ENCODE measurements around the gene ADAT3. TPM values are rescaled to one million over a fixed set of nuclear protein-coding genes. Genes with fewer than 3 reads are reported as not detected.

Gene ADAT3
- total RNA-seq, 5 donors from 2014 or later (not counting 1 experiment from before 2014, with no cell fraction given), result 6.0 to 16.1 (median 7.7) TPM

DNA sequence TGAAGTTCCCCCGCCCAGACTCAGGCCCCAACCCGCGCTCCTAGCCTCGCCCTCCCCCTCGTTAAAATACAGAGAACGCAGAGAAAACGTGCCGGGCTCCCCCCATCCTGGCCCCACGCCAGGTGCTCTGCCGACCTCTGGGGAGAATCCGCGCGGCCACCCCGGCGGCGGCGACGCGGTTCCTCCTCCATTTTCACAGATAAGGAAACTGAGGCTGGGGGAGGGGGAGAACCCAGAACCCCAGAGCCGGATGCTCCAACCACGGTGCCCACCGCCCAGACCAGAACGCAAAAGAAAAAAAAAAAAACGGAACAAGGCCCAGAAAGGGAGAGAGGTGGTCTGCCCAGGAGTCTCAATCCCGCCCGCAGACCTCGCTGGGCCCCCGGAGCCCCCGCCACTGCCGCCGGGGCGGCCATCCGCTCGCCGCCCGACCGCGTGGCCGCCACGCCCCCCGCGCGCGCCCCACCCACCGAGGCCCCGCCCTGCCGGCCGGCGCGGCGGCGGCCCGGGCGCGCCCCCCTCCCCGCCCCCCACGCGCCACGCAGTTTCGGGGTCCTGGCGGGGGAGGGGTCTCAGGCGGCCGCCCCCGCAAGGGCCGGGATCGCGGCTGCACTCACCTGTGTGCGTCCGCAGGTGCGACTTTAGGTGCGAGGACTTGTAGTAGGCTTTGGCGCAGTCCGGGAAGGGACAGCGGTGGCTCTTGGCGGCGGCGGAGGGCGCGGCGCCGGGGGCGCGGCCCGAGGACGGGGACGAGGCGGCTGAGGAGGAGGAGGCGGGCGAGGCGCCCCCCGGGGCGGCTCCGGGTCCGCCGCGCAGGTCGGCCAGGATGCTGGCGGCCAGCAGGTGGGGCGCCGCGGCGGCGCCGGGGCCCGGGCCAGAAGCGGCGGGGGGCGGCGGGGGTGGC lies 42.5 kb upstream of the ADAT3 start:
- H3K9me3 Mint-ChIP-seq, result no peaks in the 10 kb centered on the region
- H3K36me3 ChIP-seq (ENCODE audit: control insufficient read depth in 2 of 2, extremely low read depth in 1 of 2, insufficient read depth in 1 of 2, low read length in 1 of 2), result no peaks in the 10 kb centered on the region
- ChIA-PET CTCF (no interaction called here), POLR2A (no interaction called here)
- no peaks in the 10 kb centered on the region for H3K9me3 ChIP-seq
- H3K36me3 Mint-ChIP-seq, result no peaks in the 10 kb centered on the region
- peak overlapping the region; percentile 68 for H3K27ac ChIP-seq (ENCODE audit: low read length)
- H3K27me3 Mint-ChIP-seq, result no peaks in the 10 kb centered on the region
- peak in 30 of 35 experiments; percentile 38 to 86 (median 58) for DNase-seq
- H3K4me1 ChIP-seq (ENCODE audit: control insufficient read depth in 1 of 2, extremely low read depth in 1 of 2, insufficient read depth in 2 of 2, low read length in 2 of 2), result peaks cover 33 to 63% of the 10 kb centered on the region in 2 experiments
- WGBS (ENCODE audit: insufficient coverage), result under 1% methylated on average over 98 of the region's 109 CpGs
- no peaks in the 10 kb centered on the region for H3K27me3 ChIP-seq (replicated peaks in 1 of 2; ENCODE audit: control insufficient read depth in 2 of 2, extremely low read depth in 1 of 2, insufficient read depth in 2 of 2, low read length in 1 of 2)
- H3K4me3 Mint-ChIP-seq, result peak overlapping the region; percentile 93 to 98 (median 93)
- peaks cover 37 to 46% (median 42%) of the 10 kb centered on the region in 3 donors for H3K4me1 Mint-ChIP-seq
- peak overlapping the region; percentile 92 to 96 for H3K27ac Mint-ChIP-seq
- H3K4me3 ChIP-seq (ENCODE audit: control insufficient read depth in 1 of 2, extremely low read depth in 1 of 2, low read length in 1 of 2), result peak overlapping the region; percentile 80
- peak in 3 of 4 experiments; percentile 2 to 5 (median 4) for ATAC-seq (replicated peaks in 1 of 4)

DNA sequence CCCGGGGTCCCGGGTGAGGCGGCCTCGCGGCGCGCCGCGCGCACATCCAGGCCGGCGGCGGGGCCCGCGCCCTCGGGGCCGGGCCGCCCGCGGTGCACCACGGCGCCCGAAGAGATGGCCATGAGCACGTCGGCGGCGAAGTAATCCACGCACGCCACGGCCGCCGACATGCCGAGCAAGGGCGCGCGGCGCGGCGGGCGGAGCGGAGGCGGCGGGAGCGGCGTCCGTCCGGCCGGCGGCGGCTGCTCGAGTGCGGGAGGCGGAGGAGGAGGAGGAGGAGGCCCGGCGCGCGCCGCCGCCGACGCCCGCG lies 41.9 kb upstream of the ADAT3 start, which contains the start of gene KLF16:
TSS of gene KLF16 (minus strand) at position 252 of the 310 bp plus-strand sequence. CDS start at position 170, 82 bp downstream.
- no peaks in the 10 kb centered on the region for H3K27me3 Mint-ChIP-seq
- H3K4me1 ChIP-seq (ENCODE audit: control insufficient read depth in 1 of 2, extremely low read depth in 1 of 2, insufficient read depth in 2 of 2, low read length in 2 of 2), result peaks cover 27 to 58% of the 10 kb centered on the region in 2 experiments
- H3K4me1 Mint-ChIP-seq, result peaks cover 31 to 44% (median 43%) of the 10 kb centered on the region in 3 donors
- H3K4me3 ChIP-seq (ENCODE audit: control insufficient read depth in 1 of 2, extremely low read depth in 1 of 2, low read length in 1 of 2), result peak within 1 kb of the TSS; percentile 80 to 85
- peak within 1 kb of the TSS; percentile 93 to 98 (median 93) for H3K4me3 Mint-ChIP-seq
- CTCF ChIA-PET, result no interaction called here
- ATAC-seq (replicated peaks in 1 of 4) (peak in 2 of 4 experiments; percentile 0 to 1), DNase-seq (no peak)
- WGBS (ENCODE audit: insufficient coverage), result 0% methylated on average over 33 of the region's 63 CpGs
- H3K36me3 ChIP-seq (ENCODE audit: control insufficient read depth in 2 of 2, extremely low read depth in 1 of 2, insufficient read depth in 1 of 2, low read length in 1 of 2), result no peaks in the 10 kb centered on the region
- H3K36me3 Mint-ChIP-seq, result no peaks in the 10 kb centered on the region
- H3K27ac Mint-ChIP-seq, result peak within 1 kb of the TSS; percentile 92 to 96
- H3K9me3 ChIP-seq, result no peaks in the 10 kb centered on the region
- H3K9me3 Mint-ChIP-seq, result no peaks in the 10 kb centered on the region
- H3K27me3 ChIP-seq (replicated peaks in 1 of 2; ENCODE audit: control insufficient read depth in 2 of 2, extremely low read depth in 1 of 2, insufficient read depth in 2 of 2, low read length in 1 of 2), result no peaks in the 10 kb centered on the region
- POLR2A ChIA-PET, result no interaction called here
- H3K27ac ChIP-seq (ENCODE audit: low read length), result peak within 1 kb of the TSS; percentile 74

- peaks cover 25 to 42% (median 41%) of the 10 kb centered on the region in 3 donors for H3K4me1 Mint-ChIP-seq
- peak; percentile 72 to 75 (median 74) for ATAC-seq (replicated peaks in 1 of 4)
- H3K27me3 Mint-ChIP-seq, result no peaks in the 10 kb centered on the region
- peak overlapping the region; percentile 74 for H3K27ac ChIP-seq (ENCODE audit: low read length)
- H3K36me3 Mint-ChIP-seq, result no peaks in the 10 kb centered on the region
- no peaks in the 10 kb centered on the region for H3K27me3 ChIP-seq (replicated peaks in 1 of 2; ENCODE audit: control insufficient read depth in 2 of 2, extremely low read depth in 1 of 2, insufficient read depth in 2 of 2, low read length in 1 of 2)
- ChIA-PET CTCF (interaction anchor here in 1 of 2 donors (0.6 to 0.9 kb wide), 2 partner anchors 11 to 27 kb away, joined by 4 read pairs; no protein-coding TSS in a partner anchor), POLR2A (interaction anchor here in 1 of 2 donors (0.5 to 1.0 kb wide), 2 partner anchors 11 to 1567 kb away, joined by 3 to 8 read pairs; no protein-coding TSS in a partner anchor)
- H3K9me3 Mint-ChIP-seq, result no peaks in the 10 kb centered on the region
- no peaks in the 10 kb centered on the region for H3K9me3 ChIP-seq
- WGBS (ENCODE audit: insufficient coverage), result under 1% methylated on average over 95 of the region's 115 CpGs
- peak overlapping the region; percentile 67 to 76 for H3K27ac Mint-ChIP-seq
- peak overlapping the region; percentile 64 to 85 for H3K4me3 ChIP-seq (ENCODE audit: control insufficient read depth in 1 of 2, extremely low read depth in 1 of 2, low read length in 1 of 2)
- H3K36me3 ChIP-seq (ENCODE audit: control insufficient read depth in 2 of 2, extremely low read depth in 1 of 2, insufficient read depth in 1 of 2, low read length in 1 of 2), result no peaks in the 10 kb centered on the region
- peak; percentile 86 to 96 (median 91) for DNase-seq
- H3K4me1 ChIP-seq (ENCODE audit: control insufficient read depth in 1 of 2, extremely low read depth in 1 of 2, insufficient read depth in 2 of 2, low read length in 2 of 2), result peaks cover 24 to 54% of the 10 kb centered on the region in 2 experiments
- H3K4me3 Mint-ChIP-seq, result peak overlapping the region; percentile 70 to 74 (median 70)
These were observed 41.3 kb upstream of the ADAT3 start for GRCh38 chr19:1863638-1864479.

- DNase-seq (peak in 13 of 35 experiments; percentile 28 to 71 (median 49)), ATAC-seq (replicated peaks in 1 of 4) (peak in 2 of 4 experiments; percentile 7 to 9)
- peak overlapping the region; percentile 64 to 85 for H3K4me3 ChIP-seq (ENCODE audit: control insufficient read depth in 1 of 2, extremely low read depth in 1 of 2, low read length in 1 of 2)
These were observed 40.6 kb upstream of the ADAT3 start for GRCh38 chr19:1864480-1865171.

DNA sequence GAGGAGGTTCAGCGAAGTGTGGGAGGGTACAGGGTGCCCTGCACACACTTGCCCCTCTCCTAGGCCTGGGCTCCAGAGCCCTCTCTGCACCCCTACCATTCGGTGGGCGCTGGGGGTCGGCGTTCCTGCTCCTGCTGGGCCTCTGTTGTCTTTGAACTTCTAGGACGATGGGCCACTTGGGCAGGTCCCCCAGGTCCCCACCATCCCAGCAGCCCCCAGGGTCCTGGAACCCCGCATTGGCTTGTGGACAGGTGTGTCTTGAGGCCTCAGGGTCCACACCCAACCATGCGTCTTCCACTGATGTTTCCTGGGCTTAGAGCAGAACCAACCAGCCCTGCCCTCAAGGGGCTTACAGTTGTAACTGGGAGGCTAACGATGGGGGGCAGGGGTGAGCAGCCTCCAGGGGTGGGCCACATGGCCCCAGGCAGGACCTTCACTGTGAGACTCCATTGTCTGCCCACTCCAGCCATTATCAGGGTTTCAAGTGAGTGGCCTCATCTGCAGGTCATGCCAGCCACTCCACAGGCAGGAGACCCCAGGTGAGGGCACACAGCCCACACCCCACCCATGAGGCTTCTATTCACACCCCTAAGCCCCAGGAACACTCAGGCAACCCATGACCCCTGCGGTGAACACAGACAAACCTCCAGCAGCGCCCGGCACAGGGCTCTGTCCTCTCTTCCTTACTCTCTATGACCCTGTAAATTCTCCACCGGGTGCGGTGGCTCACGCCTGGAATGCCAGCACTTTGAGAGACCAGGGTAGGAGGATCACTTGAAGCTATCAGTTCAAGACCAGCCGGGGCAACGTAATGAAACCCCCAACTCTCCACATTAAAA lies 39.8 kb upstream of the ADAT3 start:
- peak overlapping the region; percentile 39 to 85 for H3K4me3 ChIP-seq (ENCODE audit: control insufficient read depth in 1 of 2, extremely low read depth in 1 of 2, low read length in 1 of 2)
- peaks cover 19 to 33% (median 33%) of the 10 kb centered on the region in 3 donors for H3K4me1 Mint-ChIP-seq

More at GRCh38 chr19:1864480-1865171, 40.6 kb upstream of the ADAT3 start:
- no peaks in the 10 kb centered on the region for H3K36me3 Mint-ChIP-seq
- H3K27ac ChIP-seq (ENCODE audit: low read length), result peak overlapping the region; percentile 74
- peak overlapping the region; percentile 67 to 76 for H3K27ac Mint-ChIP-seq
- ChIA-PET POLR2A (interaction anchor here in 1 of 2 donors (0.5 to 1.0 kb wide), 2 partner anchors 10 to 1566 kb away, joined by 3 to 8 read pairs; no protein-coding TSS in a partner anchor), CTCF (interaction anchor here in 1 of 2 donors (0.6 to 0.9 kb wide), 2 partner anchors 11 to 26 kb away, joined by 4 read pairs; no protein-coding TSS in a partner anchor)
- H3K4me1 ChIP-seq (ENCODE audit: control insufficient read depth in 1 of 2, extremely low read depth in 1 of 2, insufficient read depth in 2 of 2, low read length in 2 of 2), result peaks cover 20 to 48% of the 10 kb centered on the region in 2 experiments
- H3K4me1 Mint-ChIP-seq, result peaks cover 18 to 38% (median 37%) of the 10 kb centered on the region in 3 donors
- no peaks in the 10 kb centered on the region for H3K9me3 ChIP-seq
- H3K4me3 Mint-ChIP-seq, result peak overlapping the region; percentile 70 to 74 (median 70)
- H3K36me3 ChIP-seq (ENCODE audit: control insufficient read depth in 2 of 2, extremely low read depth in 1 of 2, insufficient read depth in 1 of 2, low read length in 1 of 2), result no peaks in the 10 kb centered on the region
- no peaks in the 10 kb centered on the region for H3K27me3 ChIP-seq (replicated peaks in 1 of 2; ENCODE audit: control insufficient read depth in 2 of 2, extremely low read depth in 1 of 2, insufficient read depth in 2 of 2, low read length in 1 of 2)
- WGBS (ENCODE audit: insufficient coverage), result under 1% methylated on average over 37 of the region's 52 CpGs
- no peaks in the 10 kb centered on the region for H3K27me3 Mint-ChIP-seq
- no peaks in the 10 kb centered on the region for H3K9me3 Mint-ChIP-seq

More for the DNA sequence above, 39.8 kb upstream of the ADAT3 start:
- H3K27me3 Mint-ChIP-seq, result no peaks in the 10 kb centered on the region
- H3K36me3 Mint-ChIP-seq, result no peaks in the 10 kb centered on the region
- 97% methylated on average over 7 of the region's 17 CpGs for WGBS (ENCODE audit: insufficient coverage)
- peak overlapping the region; percentile 74 to 76 for H3K27ac Mint-ChIP-seq
- DNase-seq, result no peak
- Histone ChIP-seq H3K4me1 (ENCODE audit: control insufficient read depth in 1 of 2, extremely low read depth in 1 of 2, insufficient read depth in 2 of 2, low read length in 2 of 2) (peaks cover 14 to 41% of the 10 kb centered on the region in 2 experiments), H3K27ac (ENCODE audit: low read length) (peak overlapping the region; percentile 51), H3K9me3 (no peaks in the 10 kb centered on the region), H3K27me3 (replicated peaks in 1 of 2; ENCODE audit: control insufficient read depth in 2 of 2, extremely low read depth in 1 of 2, insufficient read depth in 2 of 2, low read length in 1 of 2) (no peaks in the 10 kb centered on the region), H3K36me3 (ENCODE audit: control insufficient read depth in 2 of 2, extremely low read depth in 1 of 2, insufficient read depth in 1 of 2, low read length in 1 of 2) (peaks cover 0 to 2% of the 10 kb centered on the region in 2 donors)
- no peak for ATAC-seq (replicated peaks in 1 of 4)
- ChIA-PET POLR2A (no interaction called here), CTCF (no interaction called here)
- H3K4me3 Mint-ChIP-seq, result peak overlapping the region; percentile 57 to 70 (median 67)
- H3K9me3 Mint-ChIP-seq, result no peaks in the 10 kb centered on the region

All from T-cell (primary cell).